Measurements from ENCODE around the gene ESPL1. TPM values are rescaled to one million over a fixed set of nuclear protein-coding genes. Genes with fewer than 3 reads are reported as not detected.

Gene ESPL1
- total RNA-seq, 1 donor, result 6.5 TPM

DNA sequence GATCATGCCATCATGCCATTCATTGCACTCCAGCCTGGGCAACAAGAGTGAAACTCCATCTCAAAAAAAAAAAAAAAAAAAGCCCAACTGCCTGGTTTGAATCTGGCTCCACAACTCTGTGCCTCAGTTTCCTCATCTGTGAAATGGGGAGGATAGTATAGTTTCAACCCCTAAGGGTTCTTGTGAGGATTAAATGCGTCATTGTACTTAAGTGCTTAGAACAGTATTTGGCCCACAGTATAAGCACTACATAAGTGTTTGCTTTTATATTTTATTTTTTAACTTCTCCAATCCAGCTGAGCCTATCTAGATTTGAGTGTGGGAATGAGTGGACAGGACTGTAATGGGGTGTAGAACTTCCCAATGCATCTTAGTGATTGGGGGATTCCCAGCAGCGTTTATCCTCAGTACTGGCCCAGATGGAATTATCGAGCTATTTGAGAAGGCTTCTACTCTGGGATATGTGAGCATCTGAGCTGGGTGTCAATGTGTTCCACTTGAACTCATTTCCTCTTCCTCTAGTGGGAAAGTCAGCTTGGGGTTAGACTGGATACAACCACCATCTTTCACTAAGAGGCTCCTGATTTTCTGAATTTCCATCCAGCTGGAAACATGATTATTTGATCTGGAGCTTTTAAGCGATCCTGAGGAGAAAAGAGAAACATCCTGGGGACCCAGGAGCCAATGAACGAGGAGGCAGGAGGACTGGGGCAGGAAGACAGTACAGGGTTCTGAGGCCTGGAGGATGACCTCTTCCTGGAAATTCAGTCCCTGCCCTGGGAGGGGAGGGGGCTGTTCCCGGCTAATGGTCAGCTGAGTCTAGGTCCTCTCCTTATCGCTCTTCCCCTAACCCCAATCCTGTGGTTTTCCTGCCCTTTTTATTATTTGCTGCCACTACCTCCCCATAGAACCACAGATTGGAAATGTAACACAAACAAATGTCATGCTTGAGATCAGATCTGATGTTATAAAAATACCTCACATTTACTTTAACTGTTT, 9.3 kb upstream of the ESPL1 start:
- TF ChIP-seq, protein P1, sequence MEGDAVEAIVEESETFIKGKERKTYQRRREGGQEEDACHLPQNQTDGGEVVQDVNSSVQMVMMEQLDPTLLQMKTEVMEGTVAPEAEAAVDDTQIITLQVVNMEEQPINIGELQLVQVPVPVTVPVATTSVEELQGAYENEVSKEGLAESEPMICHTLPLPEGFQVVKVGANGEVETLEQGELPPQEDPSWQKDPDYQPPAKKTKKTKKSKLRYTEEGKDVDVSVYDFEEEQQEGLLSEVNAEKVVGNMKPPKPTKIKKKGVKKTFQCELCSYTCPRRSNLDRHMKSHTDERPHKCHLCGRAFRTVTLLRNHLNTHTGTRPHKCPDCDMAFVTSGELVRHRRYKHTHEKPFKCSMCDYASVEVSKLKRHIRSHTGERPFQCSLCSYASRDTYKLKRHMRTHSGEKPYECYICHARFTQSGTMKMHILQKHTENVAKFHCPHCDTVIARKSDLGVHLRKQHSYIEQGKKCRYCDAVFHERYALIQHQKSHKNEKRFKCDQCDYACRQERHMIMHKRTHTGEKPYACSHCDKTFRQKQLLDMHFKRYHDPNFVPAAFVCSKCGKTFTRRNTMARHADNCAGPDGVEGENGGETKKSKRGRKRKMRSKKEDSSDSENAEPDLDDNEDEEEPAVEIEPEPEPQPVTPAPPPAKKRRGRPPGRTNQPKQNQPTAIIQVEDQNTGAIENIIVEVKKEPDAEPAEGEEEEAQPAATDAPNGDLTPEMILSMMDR (IDR thresholded peaks at IDR 0.05; ENCODE audit: insufficient read depth, low read depth, low read length), result no peak
- peak; percentile 20 for DNase-seq (ENCODE audit: low read depth)
- H3K4me3 ChIP-seq (ENCODE audit: low read depth, low read length), result no peak overlapping the region

GRCh38 chr12:53259891-53260290, 8.2 kb upstream of the ESPL1 start:
- DNase-seq (ENCODE audit: low read depth), result no peak
- H3K4me3 ChIP-seq (ENCODE audit: low read depth, low read length), result no peak overlapping the region
- TF ChIP-seq, protein P1 (IDR thresholded peaks at IDR 0.05; ENCODE audit: insufficient read depth, low read depth, low read length), result no peak

DNA sequence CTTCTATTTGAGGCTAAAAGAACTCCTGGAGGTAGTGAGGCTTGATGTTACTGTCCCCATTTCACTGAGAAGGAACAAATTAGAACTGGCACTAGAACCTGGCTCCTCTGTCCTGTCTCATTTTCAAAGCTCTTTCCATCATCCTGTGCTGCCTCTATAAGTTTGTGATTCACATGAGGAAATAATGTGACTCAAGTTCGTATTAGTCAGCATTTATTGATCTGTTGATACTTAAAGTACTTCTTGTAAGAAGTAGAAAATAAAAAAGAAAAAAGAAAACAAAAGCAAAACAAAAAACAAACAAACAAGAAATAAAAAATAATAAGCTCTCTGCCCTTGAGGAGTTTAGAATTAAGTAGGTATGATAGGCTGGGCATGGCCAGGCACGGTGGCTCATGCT, 2.3 kb upstream of the ESPL1 start:
- DNase-seq (ENCODE audit: low read depth), result no peak
- no peak overlapping the region for H3K4me3 ChIP-seq (ENCODE audit: low read depth, low read length)
- TF ChIP-seq, protein P1 (IDR thresholded peaks at IDR 0.05; ENCODE audit: insufficient read depth, low read depth, low read length), result no peak

DNA sequence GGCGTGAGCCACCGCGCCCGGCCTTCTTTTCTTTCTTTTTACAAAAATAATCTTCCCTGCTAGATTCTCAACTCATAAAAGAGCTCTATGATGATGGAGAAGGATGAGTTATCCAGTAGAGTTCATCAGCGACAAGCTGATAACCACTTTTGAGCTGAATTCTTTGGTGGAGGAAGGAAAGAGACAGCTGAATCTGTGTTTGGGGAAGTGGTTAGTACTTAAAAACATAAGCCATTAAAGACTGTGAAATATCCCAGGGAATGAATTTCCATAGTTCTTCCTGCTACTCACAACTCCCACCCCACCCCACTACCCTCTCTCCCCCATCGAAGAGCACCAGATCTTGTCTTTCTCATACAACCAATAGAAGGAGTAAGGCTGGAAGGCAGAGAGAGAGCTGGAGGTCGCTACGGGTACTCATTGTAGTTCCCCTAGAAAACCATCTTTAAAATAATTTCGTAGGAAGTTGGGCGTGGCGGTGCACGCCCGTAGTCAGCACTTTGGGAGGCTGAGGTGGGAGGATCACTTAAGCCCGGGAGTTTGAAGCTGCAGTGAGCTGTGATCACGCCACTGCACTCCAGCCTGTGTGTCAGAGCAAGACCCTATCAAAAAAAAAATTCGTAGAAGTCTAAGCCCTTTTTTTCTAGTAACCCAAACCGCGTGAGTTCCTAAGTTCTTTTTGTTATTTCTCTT, 647 bp upstream of the ESPL1 start:
- no peak for DNase-seq (ENCODE audit: low read depth)
- H3K4me3 ChIP-seq (ENCODE audit: low read depth, low read length), result peak overlapping the region; percentile 89
- TF ChIP-seq, protein P1 (IDR thresholded peaks at IDR 0.05; ENCODE audit: insufficient read depth, low read depth, low read length), result no peak

DNA sequence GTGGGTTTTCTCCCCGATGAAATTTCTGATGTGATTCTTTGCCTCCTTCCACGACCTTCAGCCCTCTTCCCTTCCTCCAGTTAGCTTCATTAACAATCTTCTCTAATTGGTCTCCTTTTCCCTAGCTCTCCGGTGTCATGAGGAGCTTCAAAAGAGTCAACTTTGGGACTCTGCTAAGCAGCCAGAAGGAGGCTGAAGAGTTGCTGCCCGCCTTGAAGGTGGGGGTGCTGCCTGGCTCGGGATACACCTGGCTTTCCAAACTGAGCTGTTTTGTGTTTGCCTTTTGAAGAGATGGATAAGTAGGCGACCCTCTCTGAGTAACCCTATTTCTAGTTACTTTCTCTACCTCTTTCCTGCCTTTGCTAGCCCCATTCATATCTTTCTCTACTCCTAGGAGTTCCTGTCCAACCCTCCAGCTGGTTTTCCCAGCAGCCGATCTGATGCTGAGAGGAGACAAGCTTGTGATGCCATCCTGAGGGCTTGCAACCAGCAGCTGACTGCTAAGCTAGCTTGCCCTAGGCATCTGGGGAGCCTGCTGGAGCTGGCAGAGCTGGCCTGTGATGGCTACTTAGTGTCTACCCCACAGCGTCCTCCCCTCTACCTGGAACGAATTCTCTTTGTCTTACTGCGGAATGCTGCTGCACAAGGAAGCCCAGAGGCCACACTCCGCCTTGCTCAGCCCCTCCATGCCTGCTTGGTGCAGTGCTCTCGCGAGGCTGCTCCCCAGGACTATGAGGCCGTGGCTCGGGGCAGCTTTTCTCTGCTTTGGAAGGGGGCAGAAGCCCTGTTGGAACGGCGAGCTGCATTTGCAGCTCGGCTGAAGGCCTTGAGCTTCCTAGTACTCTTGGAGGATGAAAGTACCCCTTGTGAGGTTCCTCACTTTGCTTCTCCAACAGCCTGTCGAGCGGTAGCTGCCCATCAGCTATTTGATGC, 797 bp downstream of the ESPL1 start:
- H3K4me3 ChIP-seq (ENCODE audit: low read depth, low read length), result peak overlapping the region; percentile 89
- DNase-seq (ENCODE audit: low read depth), result peak; percentile 13
- TF ChIP-seq, protein P1 (IDR thresholded peaks at IDR 0.05; ENCODE audit: insufficient read depth, low read depth, low read length), result no peak

GRCh38 chr12:53274445-53274844, 6.3 kb downstream of the ESPL1 start:
- no peak overlapping the region for H3K4me3 ChIP-seq (ENCODE audit: low read depth, low read length)
- no peak for DNase-seq (ENCODE audit: low read depth)
- TF ChIP-seq, protein P1 (IDR thresholded peaks at IDR 0.05; ENCODE audit: insufficient read depth, low read depth, low read length), result no peak
